ENCODE measurements around the gene MTA3. TPM values are rescaled to one million over a fixed set of nuclear protein-coding genes. Genes with fewer than 3 reads are reported as not detected.

The MTA3 gene
- total RNA-seq, 4 donors from 2014 or later: 25.6 to 89.1 (median 64.0) TPM

GRCh38 chr2:42788882-42789281 is 220.4 kb downstream of the MTA3 start:
- Histone ChIP-seq H3K9me3 (no peaks in the 10 kb centered on the region), H3K27me3 (no peaks in the 10 kb centered on the region), H3K4me3 (no peak overlapping the region), H3K4me1 (no peaks in the 10 kb centered on the region), H3K27ac (no peak overlapping the region), H3K36me3 (no peaks in the 10 kb centered on the region)
- DNase-seq: no peak
- TF ChIP-seq CTCF (IDR thresholded peaks at IDR 0.05): no peak
- no peak for TF ChIP-seq POLR2A (IDR thresholded peaks at IDR 0.05)
- intact Hi-C loops (cut with DNase I; ENCODE audit: low total_unique reads): no loop called here

- intact Hi-C loops (cut with DNase I; ENCODE audit: low total_unique reads): no loop called here
- Histone ChIP-seq H3K27me3 (no peaks in the 10 kb centered on the region), H3K9me3 (no peaks in the 10 kb centered on the region), H3K4me1 (no peaks in the 10 kb centered on the region), H3K36me3 (no peaks in the 10 kb centered on the region), H3K27ac (no peak overlapping the region), H3K4me3 (no peak overlapping the region)
- no peak for DNase-seq
- TF ChIP-seq POLR2A (IDR thresholded peaks at IDR 0.05) (no peak), CTCF (IDR thresholded peaks at IDR 0.05) (no peak)
These were observed 221.3 kb downstream of the MTA3 start for GRCh38 chr2:42789751-42790150.

GRCh38 chr2:42791606-42792005 is 223.2 kb downstream of the MTA3 start:
- peak overlapping the region; percentile 89 to 97 for H3K27ac ChIP-seq
- no peak for DNase-seq
- no peaks in the 10 kb centered on the region for H3K36me3 ChIP-seq
- no peaks in the 10 kb centered on the region for H3K4me1 ChIP-seq
- H3K9me3 ChIP-seq: no peaks in the 10 kb centered on the region
- no peak for TF ChIP-seq CTCF (IDR thresholded peaks at IDR 0.05)
- no peak for TF ChIP-seq POLR2A (IDR thresholded peaks at IDR 0.05)
- peak overlapping the region; percentile 45 to 79 for H3K4me3 ChIP-seq
- intact Hi-C loops (cut with DNase I; ENCODE audit: low total_unique reads): no loop called here
- H3K27me3 ChIP-seq: no peaks in the 10 kb centered on the region

GRCh38 chr2:42792087-42792582 is 223.7 kb downstream of the MTA3 start:
- Histone ChIP-seq H3K27ac (peak overlapping the region; percentile 89 to 97), H3K4me1 (no peaks in the 10 kb centered on the region), H3K27me3 (no peaks in the 10 kb centered on the region), H3K9me3 (no peaks in the 10 kb centered on the region), H3K36me3 (no peaks in the 10 kb centered on the region), H3K4me3 (peak overlapping the region; percentile 45 to 79)
- intact Hi-C loops (cut with DNase I; ENCODE audit: low total_unique reads): no loop called here
- no peak for TF ChIP-seq CTCF (IDR thresholded peaks at IDR 0.05)
- DNase-seq: no peak

- intact Hi-C loops (cut with DNase I; ENCODE audit: low total_unique reads): no loop called here
- peak within 1 kb of the TSS; percentile 45 to 79 for H3K4me3 ChIP-seq
- peak within 1 kb of the TSS; percentile 89 to 97 for H3K27ac ChIP-seq
- H3K9me3 ChIP-seq: no peaks in the 10 kb centered on the region
- no peaks in the 10 kb centered on the region for H3K36me3 ChIP-seq
- no peaks in the 10 kb centered on the region for H3K27me3 ChIP-seq
- H3K4me1 ChIP-seq: no peaks in the 10 kb centered on the region
- DNase-seq: peak; percentile 57 to 75
- TF ChIP-seq POLR2A (IDR thresholded peaks at IDR 0.05) (peak in 1 of 2 donors; percentile 45), CTCF (IDR thresholded peaks at IDR 0.05) (peak in 3 of 4 experiments; percentile 29 to 47 (median 30))
These were observed 224.3 kb downstream of the MTA3 start, which contains the start of gene HAAO for GRCh38 chr2:42792583-42793333. HAAO (minus strand) TSS chr2:42792583; CDS start chr2:42792536, 47 bp downstream.
